DMS153 treated with DMSO at 0.1 percent for 48 hours (cell line): Measurements from ENCODE around the gene YY1.
"Not testable (repeated sequence)": the region's sequence is repeated elsewhere in the genome, so short reads cannot be mapped to it uniquely, and the experiment has no call there.

ENCODE experiments used
- DNase-seq: peaks from one replicate; lab custom pipeline; 2025; ENCODE audit not compliant: unreplicated experiment; lab: John Stamatoyannopoulos, UW

Gene YY1

DNA sequence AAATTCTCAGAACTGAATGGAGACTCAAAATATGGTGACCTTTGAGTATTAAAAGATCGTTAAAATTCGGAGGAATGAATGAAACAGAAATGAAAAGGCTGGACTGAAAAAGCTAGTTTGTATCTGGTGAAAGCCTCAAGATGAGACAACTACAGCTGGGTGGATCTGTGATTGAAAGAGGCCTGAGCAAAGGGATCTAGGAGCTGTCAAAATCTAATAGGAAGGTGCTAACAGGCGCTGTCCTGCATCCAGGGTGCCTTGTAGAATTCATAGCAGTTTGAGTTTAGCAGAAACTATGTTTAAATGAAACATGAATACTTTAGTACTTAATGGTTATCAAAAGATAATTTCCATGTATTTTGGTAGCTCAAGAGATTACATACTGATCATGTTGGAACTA is 2.3 kb downstream of the YY1 start:
- DNase-seq, result no peak

DNA sequence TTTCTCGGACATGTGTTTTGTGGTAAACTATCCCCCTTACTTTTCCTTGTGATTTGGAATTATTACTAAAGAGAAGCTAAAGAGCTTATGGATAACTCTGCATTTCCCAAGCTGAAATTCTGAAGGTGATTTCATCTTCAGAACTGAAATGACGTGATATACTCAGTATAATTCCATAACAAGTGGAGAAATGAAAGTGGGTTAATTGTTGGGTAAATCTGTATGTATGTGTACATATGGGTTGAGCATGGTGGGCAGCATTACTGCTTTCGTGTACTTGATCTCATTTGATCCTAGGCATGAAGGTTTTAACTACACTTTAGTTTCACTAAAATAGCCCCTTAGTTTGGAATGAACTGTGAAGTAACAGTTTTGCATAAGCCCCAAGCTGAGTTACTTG is 4.1 kb downstream of the YY1 start:
- DNase-seq, result no peak

DNA sequence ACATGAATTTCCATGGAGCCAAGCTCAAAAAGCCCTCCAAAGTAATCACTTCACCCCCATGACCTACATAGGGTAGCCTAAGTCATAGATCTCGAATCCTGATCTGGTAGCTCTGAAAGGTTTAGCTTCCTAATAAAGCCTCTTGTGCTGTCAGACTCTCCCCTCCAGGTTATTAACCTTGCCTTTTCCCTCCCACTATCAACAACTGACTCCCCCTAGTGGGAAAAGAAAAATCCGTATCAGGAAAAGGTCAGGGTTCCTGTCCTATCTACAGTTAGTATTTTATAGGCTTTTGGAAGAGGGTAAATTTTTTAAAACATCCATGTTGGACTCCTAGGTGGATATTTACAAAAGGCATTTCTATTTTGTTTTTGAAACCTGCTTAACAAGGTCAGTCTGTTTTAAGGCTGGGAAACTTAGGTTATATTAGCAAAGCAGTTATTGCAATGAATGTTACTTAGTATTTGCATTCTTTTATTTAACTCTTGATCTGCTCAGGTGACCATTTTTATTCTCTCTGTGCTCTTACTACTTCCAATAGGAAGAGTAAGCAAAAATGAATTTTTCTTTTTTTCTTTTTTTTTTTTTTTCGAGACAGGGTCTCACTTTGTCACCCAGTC is 8.0 kb downstream of the YY1 start:
- peak; percentile 3 for DNase-seq

- no peak for DNase-seq
Measured at GRCh38 chr14:100250732-100251465, 12.0 kb downstream of the YY1 start.

DNA sequence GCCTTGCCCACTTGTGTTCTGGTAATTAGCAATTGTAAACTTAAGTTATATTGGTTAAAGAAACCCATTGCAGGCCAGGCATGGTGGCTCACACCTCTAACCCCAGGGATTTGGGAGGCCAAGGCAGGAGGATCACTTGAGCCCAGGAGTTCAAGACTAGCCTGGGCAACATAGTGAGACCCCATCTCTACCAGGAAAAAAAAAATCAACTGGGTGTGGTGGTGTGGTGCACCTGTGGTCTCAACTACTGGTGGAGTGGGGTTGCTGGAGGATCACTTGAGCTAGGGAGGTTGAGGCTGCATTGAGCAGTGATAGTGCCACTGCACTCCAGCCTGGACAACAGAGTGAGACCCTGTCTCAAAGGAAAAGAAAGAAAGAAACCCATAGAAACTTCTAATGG is 13.7 kb downstream of the YY1 start:
- no peak for DNase-seq

- no peak for DNase-seq
Measured at GRCh38 chr14:100256339-100256895, 17.5 kb downstream of the YY1 start.

GRCh38 chr14:100261621-100262020 is 22.7 kb downstream of the YY1 start:
- no peak for DNase-seq

DNA sequence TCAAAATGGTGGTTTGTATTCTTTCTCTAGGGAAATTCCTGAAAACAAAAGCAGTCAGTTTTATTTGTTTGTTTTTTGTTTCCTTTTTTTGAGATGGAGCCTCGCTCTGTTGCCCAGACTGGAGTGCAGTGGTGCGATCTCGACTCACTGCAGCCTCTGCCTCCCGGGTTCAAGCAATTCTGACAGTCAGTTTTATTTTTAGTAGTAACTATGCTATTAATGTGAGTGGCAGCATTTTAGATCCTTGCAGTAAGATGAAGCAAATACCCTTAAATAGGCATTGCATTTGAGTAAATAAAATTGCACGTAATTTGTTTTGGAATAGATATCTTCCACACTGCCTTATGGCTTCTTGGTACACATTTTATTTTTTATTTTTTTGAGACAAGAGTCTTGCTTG is 23.6 kb downstream of the YY1 start:
- DNase-seq, result no peak

- no peak for DNase-seq
Measured at GRCh38 chr14:100263141-100263540, 24.2 kb downstream of the YY1 start.

GRCh38 chr14:100267990-100268389 is 29.0 kb downstream of the YY1 start:
- DNase-seq, result no peak

DNA sequence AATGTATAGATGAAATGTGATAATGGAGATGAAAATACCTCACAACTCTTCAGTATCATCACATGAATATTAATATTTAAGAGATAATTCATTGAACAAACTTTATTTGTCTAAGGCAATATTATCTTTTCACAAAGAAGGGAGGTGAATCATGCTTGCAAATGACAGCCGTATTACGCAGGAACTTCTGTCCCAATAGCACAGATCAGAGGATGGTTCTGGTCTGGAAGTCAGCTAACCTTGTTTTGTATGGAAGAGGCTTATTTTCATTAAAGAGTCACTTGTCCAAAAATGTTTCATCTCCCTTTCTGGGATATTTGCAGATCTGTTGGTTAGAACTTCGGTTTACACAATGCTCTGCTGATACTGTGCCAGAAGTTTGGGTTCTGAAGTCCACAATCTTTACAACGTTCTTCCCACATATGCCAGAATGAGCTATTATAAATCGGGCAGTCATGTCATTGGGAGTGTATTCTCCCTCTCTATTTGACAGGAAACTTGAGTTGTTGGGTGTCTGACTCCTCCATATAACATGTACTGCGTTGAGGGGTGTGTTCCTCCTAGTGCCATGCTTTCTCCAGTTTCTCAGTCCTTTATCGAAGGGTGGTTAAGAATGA is 29.8 kb downstream of the YY1 start:
- DNase-seq, result no peak

GRCh38 chr14:100271247-100271939 is 32.4 kb downstream of the YY1 start:
- DNase-seq, result no peak

GRCh38 chr14:100274250-100274649 is 35.3 kb downstream of the YY1 start:
- no peak for DNase-seq

DNA sequence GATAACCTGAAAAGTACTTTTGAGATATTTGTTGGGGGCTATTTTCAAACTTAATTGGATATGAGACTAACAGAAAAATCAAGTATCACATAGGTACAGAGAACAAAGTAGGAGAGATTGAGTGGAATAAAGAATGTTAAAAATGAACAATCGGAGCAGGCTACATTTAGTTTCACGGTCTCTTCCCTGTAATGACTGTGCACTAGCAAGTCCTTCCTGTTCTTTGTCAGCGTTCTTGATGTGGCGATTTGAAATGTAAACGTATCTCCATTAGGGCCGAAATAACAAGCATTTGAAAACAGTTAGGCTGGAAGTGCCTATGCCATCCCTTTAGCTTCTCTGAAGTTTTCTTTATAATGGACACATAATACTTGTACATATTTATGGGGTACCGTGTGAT is 36.3 kb downstream of the YY1 start:
- no peak for DNase-seq

DNA sequence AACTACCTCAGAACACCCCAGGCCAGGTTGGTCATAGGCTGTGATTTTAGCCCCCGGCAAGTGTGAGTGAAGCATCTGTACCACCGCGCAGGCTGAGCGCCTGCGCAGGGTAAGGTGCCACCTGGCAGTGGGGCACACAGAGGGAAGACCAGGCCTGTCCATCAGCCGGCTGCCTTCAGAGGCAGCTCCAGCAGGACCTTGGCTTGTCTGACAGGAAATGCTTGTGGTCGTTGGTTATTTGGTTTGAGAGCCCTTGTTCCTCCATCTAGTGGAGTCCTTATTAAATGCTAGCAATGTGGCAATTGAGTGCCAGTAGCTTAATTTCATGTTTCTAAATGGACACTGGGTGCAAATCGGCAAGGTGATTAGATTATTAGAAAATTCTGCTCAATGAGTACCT is 39.8 kb downstream of the YY1 start:
- no peak for DNase-seq

DNA sequence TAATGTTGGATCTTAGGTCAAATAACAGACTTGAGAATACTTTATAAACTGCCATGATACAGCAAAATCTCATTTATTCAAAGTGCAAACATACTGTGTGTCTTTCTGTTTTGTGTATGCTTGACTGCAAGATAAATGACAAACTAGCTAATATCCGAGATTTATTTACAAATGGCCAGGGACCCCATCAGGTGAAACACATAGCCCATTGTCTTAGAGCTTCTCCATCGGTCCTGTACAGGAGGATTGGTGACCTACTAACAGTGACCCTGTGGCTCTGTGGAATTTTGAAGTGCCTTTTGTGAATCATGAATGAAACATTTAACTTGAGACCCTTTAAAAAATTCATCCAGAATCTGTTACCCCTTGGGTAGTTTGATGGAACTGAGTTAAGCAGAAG is 40.2 kb downstream of the YY1 start:
- no peak for DNase-seq

- no peak for DNase-seq
Measured at GRCh38 chr14:100279563-100279962, 40.6 kb downstream of the YY1 start.

DNA sequence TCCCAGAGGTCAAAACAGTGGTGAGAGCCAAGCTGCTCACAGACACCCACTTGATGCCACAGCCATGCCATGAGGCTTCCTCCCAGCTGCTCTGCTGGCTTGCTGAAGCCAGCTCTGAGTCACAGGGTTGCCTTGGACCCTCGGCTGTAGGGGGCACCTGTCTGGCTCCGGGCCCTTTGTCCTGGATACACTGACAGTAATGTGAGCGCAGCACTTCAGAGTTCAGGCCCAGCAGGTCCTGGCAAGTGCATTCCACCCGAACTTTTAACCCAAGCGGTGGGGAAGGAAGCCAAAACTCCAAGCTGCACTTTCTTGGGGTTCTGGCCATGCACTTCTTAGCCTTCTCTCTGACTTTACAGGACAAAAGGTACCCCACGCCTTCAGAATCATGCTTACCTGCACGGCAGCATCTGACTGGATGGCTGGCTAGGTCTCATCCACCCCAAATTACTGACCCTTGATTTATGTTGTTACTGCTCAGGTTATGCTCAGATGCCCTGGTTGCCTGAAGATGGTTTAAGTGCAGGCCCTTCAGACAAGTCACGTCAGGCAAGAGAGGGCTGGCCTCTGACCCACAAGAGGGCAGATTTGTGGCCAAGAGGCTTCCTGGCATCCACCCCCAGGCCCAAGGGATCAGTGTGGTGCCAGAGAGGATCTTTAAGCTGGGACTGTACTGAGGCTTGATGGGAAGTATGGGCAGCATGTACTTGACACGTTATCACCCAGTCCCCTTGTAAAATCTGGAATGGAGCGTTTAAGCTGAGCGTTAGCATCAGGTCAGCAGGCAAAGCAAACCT is 42.5 kb downstream of the YY1 start:
- no peak for DNase-seq

DNA sequence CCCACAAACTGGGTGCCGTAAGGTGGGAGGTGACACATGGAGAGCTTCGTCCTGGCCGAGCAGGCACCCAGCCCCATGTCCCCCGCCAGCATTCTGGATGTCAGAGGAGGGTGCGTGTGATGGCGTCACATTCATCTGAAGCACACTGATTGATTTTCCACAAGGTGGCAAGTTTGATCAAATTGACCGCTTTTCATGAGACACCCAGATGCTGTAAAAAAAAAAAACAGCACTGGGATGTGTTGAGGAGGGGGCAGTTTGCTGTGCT is 43.1 kb downstream of the YY1 start:
- no peak for DNase-seq

DNA sequence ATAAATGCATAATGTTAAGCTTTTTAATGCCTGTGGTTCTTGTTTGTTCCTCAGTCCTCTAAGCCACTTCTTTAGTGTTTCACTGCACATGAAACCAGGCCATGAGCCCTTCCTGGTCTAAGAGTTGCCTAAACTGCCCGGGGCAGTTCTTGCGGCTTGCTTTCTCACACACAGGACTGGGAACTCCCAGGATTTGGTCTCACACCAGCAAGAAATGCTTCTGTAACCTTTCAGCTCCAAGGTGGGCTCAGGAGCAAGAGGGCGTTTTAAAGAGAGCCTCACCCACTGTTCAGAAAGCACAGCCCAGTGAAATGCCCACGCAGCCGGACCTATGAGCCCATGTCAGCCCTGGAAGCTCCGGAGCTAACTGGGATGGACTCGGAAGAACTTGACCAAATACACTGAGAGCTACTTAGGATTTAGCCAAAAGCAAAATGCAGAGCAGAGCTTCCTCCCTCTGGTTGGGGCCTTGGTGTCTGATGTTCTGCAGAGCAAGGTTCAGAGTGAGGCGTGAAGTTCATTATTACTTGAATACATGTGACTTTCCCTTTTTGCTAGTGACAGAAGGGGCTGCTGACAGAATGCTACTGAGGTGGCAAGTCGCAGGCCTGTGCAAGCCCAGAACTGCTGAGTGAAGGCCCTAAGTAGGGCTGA is 43.9 kb downstream of the YY1 start:
- no peak for DNase-seq

GRCh38 chr14:100283436-100283835 is 44.5 kb downstream of the YY1 start:
- DNase-seq, result not testable (repeated sequence)
